Measurements from ENCODE around the gene ITPR3. TPM values are rescaled to one million over a fixed set of nuclear protein-coding genes. Genes with fewer than 3 reads are reported as not detected.

Gene ITPR3
- total and polyA plus RNA-seq, 2 of the 13 experiments (the other 11 are each of a cell fraction or from before 2014, with no cell fraction given): 3.8 to 21.4 TPM

GRCh38 chr6:33576668-33577067, 44.5 kb upstream of the ITPR3 start (continued):
- no peak for TF ChIP-seq MLXIP (CRISPR knock-in tag; IDR thresholded peaks at IDR 0.05; ENCODE audit: borderline replicate concordance)
- TF ChIP-seq HNF4G (IDR thresholded peaks at IDR 0.05; ENCODE audit: borderline replicate concordance, low read depth, low read length): no peak
- TF ChIP-seq HNF4G (CRISPR knock-in tag; IDR thresholded peaks at IDR 0.05; ENCODE audit: borderline replicate concordance, low read depth): no peak
- TF ChIP-seq SOX13 (IDR thresholded peaks at IDR 0.05): no peak
- no peak for TF ChIP-seq SOX13 (CRISPR knock-in tag; conservative IDR thresholded peaks at IDR 0.05 in 1 of 2, IDR thresholded peaks at IDR 0.05 in 1 of 2)
- no peak for TF ChIP-seq SCMH1 (CRISPR knock-in tag; IDR thresholded peaks at IDR 0.05; ENCODE audit: borderline replicate concordance)
- TF ChIP-seq ZNF235 (CRISPR knock-in tag; IDR thresholded peaks at IDR 0.05; ENCODE audit: borderline replicate concordance): no peak
- TF ChIP-seq ZNF598 (CRISPR knock-in tag; IDR thresholded peaks at IDR 0.05; ENCODE audit: borderline replicate concordance): no peak
- TF ChIP-seq ZSCAN21 (CRISPR knock-in tag; IDR thresholded peaks at IDR 0.05; ENCODE audit: borderline replicate concordance): no peak
- TF ChIP-seq ZNF562 (CRISPR knock-in tag; IDR thresholded peaks at IDR 0.05; ENCODE audit: borderline replicate concordance): no peak
- TF ChIP-seq PRDM10 (CRISPR knock-in tag; IDR thresholded peaks at IDR 0.05; ENCODE audit: low read depth): no peak
- TF ChIP-seq ZSCAN29 (CRISPR knock-in tag; conservative IDR thresholded peaks at IDR 0.05): no peak
- TF ChIP-seq STAT6 (CRISPR knock-in tag; IDR thresholded peaks at IDR 0.05; ENCODE audit: borderline replicate concordance): no peak
- no peak for TF ChIP-seq TFAP4 (IDR thresholded peaks at IDR 0.05; ENCODE audit: borderline replicate concordance, low read depth)
- TF ChIP-seq ZNF616 (CRISPR knock-in tag; IDR thresholded peaks at IDR 0.05; ENCODE audit: low read depth): no peak
- TF ChIP-seq SMAD9 (CRISPR knock-in tag; IDR thresholded peaks at IDR 0.05): no peak

Data from HepG2 (cell line).